Suprapubic skin (tissue), 3 donors: ENCODE data around the gene VCAN.

Source experiments
- CTCF ChIP-seq, 2 donors: fragments of 200-600 bp in 1 of 2; fragments of 450-650 bp in 1 of 2; sonication (generic) in 1 of 2; IDR thresholded peaks; one replicate each; pipeline ENCODE4 v1.5.1; 2016 to 2019; ENCODE audit warnings: antibody characterized with exemption in 2 of 2, mild to moderate bottlenecking in 1 of 2, moderate library complexity in 1 of 2
- EP300 ChIP-seq: sonication (generic); formaldehyde crosslinking; IDR thresholded peaks from one replicate; pipeline ENCODE4 v1.6.1; 2017; ENCODE audit warnings: antibody characterized with exemption

- TF ChIP-seq CTCF (IDR thresholded peaks at IDR 0.05), result no peak
- TF ChIP-seq EP300, result no peak
These were observed 37.7 kb upstream of the VCAN start for GRCh38 chr5:83433891-83434290.
